Amniotic epithelial cell (primary cell): ENCODE results near the gene NID1.

ENCODE experiments used
- DNase-seq: peaks from one replicate; pipeline ENCODE4 v3.0.0-alpha.2; 2010; ENCODE audit warnings: low read depth

The NID1 gene

GRCh38 chr1:236065509-236066005, 667 bp upstream of the NID1 start:
- no peak for DNase-seq

DNA sequence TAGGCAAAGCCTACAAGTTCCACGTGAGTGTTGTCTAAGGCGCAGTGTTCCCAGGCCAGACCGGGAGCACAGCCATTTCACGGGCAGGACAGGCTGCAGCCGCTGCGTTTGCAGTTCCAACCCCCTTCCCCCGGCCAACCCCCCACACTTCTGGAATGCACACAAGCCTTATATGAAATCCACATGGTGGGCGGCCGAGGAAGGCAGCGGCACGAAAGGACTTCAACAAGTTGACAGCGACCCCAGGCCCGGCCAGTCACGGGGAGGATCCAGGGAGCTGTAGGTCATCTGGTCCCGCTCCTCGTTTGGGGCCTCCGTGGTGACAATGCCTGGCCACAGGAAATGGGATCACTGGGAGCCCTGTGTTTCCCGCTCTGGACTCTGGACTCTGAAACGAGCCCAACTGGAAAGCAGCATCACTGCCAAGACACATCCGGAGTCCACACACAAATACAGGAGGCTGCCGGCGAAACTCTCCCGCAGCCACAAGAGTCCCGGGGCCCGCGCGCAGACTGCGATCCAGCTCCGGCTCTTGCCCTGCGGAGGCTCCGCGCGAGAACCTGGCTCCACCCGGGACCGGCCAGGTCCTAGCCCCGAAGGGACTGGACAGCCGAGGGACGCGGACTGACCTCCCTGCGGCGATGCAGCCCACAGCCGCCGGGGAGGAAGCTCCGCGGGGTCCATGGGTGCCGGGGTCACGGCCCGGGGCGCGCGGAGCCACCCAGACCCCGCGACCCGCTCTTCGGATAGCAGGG, 794 bp downstream of the NID1 start:
- DNase-seq, result peak; percentile 40

DNA sequence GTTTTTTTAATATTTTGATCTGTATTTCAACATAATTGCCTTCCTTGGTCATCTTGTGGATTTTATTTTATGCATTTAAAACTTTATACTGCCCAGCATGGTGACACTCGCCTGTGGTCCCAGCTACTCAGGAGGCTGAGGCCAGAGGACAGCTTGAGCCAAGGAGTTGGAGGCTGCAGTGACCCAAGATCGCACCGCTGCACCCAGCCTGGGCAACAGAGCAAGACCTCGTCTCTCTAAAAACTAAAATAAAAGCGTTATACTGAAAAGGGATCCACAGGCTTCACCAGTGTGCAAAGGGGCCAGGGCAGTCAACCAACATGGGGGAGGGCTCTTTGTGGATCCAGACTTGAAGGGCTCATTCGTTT, 1.4 kb downstream of the NID1 start:
- no peak for DNase-seq

DNA sequence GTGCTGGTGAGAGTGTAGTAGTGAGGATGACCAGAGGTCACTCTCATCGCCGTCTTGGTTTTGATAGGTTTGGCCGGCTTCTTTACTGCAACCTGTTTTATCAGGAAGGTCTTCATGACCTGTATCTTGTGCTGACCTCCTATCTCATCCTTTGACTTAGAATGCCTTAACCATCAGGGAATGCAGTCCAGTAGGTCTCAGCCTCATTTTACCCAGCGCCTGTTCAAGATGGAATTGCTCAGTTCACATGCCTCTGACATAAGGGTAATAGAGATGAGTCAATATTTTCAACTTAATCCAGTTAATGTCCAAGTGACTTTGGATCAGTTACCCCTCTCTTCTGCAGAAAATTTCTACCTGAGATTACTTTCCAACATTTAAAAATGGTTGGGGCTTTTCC, 4.6 kb downstream of the NID1 start:
- no peak for DNase-seq

DNA sequence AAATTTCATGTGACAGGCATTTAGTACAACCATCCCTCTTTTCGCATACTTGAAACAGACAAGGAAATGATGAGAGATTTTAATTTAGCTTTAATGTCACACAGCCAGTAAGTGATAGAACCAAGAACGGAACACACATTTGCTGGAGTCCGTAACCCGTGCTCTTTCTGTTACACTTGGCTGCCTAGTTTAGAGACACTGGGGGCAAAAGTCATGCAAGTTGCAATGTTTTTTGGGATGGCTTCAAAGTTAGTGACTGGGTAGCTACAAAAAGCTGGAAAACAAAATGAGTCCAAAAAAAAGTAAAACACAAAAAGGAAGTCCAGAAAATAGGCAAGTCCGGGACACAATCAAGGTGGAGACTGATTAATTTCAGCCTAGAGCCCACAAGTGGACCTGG, 5.9 kb downstream of the NID1 start:
- no peak for DNase-seq

GRCh38 chr1:236058141-236058934, 6.6 kb downstream of the NID1 start:
- DNase-seq, result no peak

DNA sequence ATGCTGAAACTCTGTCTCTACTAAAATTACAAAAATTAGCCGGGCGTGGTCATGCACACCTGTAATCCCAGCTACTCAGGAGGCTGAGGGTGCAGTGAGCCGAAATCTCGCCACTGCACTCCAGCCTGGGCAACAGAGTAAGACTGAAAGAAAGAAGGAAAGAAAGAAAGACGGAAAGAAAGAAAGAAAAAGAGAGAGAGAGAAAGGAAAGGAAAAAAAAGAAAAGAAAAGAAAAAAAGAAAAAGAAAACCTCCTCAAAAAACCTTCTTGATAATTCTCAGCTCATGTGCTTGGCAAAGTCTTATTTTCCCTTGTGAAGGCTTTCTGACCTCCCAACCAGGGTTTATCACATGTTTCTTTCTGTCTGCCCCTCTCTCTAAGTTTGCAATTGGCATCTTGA, 7.3 kb downstream of the NID1 start:
- no peak for DNase-seq

GRCh38 chr1:236052232-236052993, 12.5 kb downstream of the NID1 start:
- no peak for DNase-seq

DNA sequence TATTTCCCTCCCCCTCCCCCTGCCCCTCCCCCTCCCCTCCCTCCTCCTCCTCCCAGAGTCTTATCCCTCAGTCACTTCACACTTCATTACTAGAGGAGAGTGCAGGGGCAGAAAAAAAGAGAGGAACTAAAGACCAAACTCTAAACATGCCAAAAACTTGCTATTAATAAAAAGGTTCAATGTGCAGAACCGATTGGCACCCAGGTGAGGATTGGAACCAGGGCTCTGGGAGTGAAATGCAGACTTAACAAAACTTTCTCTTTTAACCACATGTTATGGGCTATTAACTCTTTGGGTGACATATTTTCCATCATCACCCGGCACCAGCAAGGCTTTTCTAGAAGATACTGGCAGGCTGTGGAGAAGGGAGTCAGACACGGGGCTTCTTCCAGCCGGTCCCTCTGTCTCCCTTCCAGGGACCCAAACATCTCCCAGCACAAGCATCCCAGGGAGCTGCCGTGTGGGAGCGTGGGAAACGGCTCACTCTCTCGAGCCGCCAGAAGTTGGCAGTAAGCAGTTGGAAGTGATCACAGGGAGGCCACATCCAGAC, 13.6 kb downstream of the NID1 start:
- DNase-seq, result peak; percentile 29

- DNase-seq, result no peak
Observed at GRCh38 chr1:236045771-236046170, 19.1 kb downstream of the NID1 start.

DNA sequence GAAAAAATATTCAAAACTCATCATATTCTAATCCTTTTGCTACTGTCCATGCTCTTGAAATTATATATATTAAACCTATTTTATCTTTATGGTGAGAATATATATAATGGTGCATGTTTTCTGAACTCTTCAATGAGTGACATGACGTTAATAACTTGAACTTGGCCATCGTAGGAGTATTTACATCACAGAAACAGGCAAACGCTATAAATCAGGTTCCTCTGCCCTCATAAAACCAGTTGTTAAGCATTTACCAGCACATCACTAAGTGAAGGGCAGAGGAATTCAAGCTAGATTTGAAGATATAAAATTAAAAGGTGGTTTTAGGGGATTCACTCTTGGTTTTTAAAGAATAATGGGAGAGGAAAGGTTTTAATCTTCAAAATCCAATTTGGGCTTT, 20.5 kb downstream of the NID1 start:
- no peak for DNase-seq

- DNase-seq, result no peak
Observed at GRCh38 chr1:236041631-236042618, 23.0 kb downstream of the NID1 start.

DNA sequence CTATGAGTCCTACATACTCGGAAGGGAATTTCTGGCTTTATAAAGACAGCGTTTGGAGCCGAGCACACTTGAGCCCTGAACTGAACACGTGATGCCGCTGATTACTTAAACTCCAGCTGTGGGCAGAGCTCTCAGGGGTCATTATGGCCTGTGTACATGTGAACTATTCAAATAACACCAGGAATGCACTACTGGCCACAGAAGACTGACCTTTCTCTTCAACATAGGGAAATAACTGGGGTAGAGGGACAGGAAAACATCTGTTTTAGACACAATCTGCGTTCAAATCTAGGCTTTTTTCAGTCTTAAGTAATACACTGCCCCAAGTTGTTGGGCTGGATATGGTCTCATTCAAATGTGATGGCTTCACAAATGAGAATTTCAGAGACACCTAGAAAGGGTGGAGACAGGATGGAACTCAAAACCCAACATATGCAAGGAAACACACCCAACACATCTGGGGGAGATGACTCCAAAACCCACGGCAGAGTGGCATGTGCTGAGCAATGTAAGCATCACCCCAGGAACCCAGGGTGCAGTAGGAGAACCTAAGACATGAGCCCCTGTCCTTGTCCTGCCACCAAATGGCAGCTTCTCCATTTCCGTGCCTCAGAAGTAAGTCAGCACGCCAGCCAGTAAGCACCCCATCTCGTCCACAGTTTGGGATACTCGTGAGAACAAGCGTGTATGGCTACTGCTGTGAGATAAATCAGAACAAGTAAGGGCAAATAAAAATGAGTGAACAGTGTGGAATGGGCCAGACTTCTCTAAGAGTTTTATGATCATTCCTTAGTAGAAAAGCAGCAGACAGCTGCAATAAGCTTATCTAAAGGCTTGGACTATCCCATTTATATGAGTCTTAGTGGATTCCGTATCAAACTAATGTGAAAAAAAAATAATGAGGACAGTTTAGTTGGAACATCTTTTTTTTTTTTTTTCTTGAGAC, 24.9 kb downstream of the NID1 start:
- peak; percentile 67 for DNase-seq

DNA sequence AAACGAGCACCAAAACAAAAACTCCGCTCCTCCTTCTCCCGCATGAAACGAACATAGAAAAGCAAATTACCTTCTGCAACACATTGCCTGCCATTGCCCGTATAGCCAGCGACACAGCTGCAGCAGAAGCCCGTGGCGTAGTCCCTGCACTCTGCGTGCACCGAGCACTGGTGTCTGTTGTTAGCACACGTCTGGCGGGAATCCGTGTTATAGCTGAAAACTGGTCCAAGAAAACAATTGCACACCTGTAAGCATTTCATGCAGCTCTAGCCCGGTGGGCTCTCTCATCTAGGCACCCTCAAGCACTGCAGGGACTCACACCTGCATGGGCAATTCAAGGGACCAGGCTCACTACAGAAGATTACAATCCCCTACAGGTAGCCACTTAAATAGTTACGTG, 26.9 kb downstream of the NID1 start:
- no peak for DNase-seq

DNA sequence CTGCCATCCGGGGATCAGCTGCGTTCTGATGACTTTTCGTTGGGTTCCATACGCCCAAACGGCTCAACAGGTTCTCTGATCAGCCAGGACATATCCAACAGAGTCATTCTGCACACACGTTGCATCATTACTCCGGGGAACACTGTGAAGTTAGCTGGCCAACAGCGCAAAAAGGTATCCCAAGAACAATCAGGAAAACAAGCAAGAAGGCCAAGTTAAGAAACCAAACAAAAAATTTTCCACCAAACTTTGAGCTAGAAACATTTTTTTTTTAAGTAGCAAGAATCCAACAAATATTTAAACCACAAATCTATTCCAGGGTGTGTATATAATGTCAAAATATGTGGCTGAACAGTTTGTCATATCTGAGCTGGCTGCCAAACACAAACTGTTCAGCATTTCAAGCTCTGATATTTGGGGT, 29.2 kb downstream of the NID1 start:
- DNase-seq, result no peak

- DNase-seq, result no peak
Observed at GRCh38 chr1:236033336-236033735, 31.6 kb downstream of the NID1 start.

GRCh38 chr1:236030534-236030933, 34.4 kb downstream of the NID1 start:
- peak; percentile 8 for DNase-seq

GRCh38 chr1:236029428-236029940, 35.4 kb downstream of the NID1 start:
- DNase-seq, result no peak

GRCh38 chr1:236027104-236027503, 37.8 kb downstream of the NID1 start:
- no peak for DNase-seq

- no peak for DNase-seq
Observed at GRCh38 chr1:236025836-236026235, 39.1 kb downstream of the NID1 start.
